Activated T-cell treated with anti-CD3 and anti-CD28 coated beads, Interleukin-2, amount 50 U/mL, for 72 hours (primary cell): Measurements from ENCODE around the gene CFAP20DC. TPM values are rescaled to one million over a fixed set of nuclear protein-coding genes. Genes with fewer than 3 reads are reported as not detected.
"Not testable (repeated sequence)": the region's sequence is repeated elsewhere in the genome, so short reads cannot be mapped to it uniquely, and the experiment has no call there.

Experiments
- ATAC-seq, 2 donors: fragments of 150-1000 bp; cut with Tn5 transposase; replicated peaks in 1 of 2; 2 replicates each; pipeline ENCODE4 v1.10.0; 2021; ENCODE audit warnings: moderate library complexity in 2 of 2, mild to moderate bottlenecking in 1 of 2
- DNase-seq, 2 donors: peaks; one replicate each; pipeline ENCODE4 v3.0.0; 2021 to 2022; ENCODE audit warnings: mixed read lengths in 1 of 2
- H3K27ac Mint-ChIP-seq: one replicate; pipeline ENCODE4 v1.8.0; 2022; ENCODE audit warnings: mild to moderate bottlenecking, moderate library complexity, mixed read lengths
- H3K27me3 Mint-ChIP-seq: one replicate; pipeline ENCODE4 v1.8.0; 2022; ENCODE audit warnings: low read depth, mixed read lengths
- H3K36me3 Mint-ChIP-seq, 2 donors: one replicate each; pipeline ENCODE4 v1.8.0; 2022; ENCODE audit warnings: mixed read lengths in 2 of 2, mild to moderate bottlenecking in 1 of 2; ENCODE audit not compliant: insufficient read depth in 2 of 2
- H3K4me1 Mint-ChIP-seq: one replicate; pipeline ENCODE4 v1.8.0; 2022; ENCODE audit warnings: low read depth, mixed read lengths
- H3K4me3 Mint-ChIP-seq, 2 donors: one replicate each; pipeline ENCODE4 v1.8.0; 2022; ENCODE audit warnings: mild to moderate bottlenecking in 2 of 2, mixed read lengths in 2 of 2, moderate library complexity in 2 of 2
- H3K9me3 Mint-ChIP-seq, 2 donors: one replicate each; pipeline ENCODE4 v1.8.0; 2022; ENCODE audit warnings: mixed read lengths in 2 of 2
- total RNA-seq, 2 donors: library from RNA; stranded (reverse); gene quantifications; one replicate each; pipeline ENCODE4 v1.2.3, GENCODE V29; 2022

The CFAP20DC gene
- total RNA-seq, 2 donors from 2014 or later: 2.0 to 2.8 TPM

DNA sequence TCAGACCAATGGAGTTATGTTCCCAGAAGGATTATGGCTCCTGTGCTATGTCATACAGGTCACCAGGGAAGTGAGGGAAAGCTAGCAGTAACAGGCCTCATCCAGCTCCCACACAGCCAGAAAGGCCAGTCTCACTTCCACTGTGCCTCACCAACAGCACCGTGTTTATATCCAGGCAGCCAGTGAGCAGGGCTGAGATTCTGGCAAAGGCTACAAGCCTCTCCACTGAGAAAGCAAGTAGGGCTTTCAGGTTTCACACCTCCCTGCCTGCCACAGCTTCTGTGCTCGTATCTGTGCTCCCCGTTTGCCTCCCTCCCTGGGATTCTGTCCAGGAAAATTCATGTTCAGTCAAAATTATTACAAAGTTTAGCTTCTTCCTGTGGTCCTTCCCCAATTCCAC is 14.9 kb upstream of the CFAP20DC start:
- no peaks in the 10 kb centered on the region for H3K36me3 Mint-ChIP-seq
- H3K27ac Mint-ChIP-seq: no peak overlapping the region
- DNase-seq (no peak), ATAC-seq (no peak)
- H3K4me3 Mint-ChIP-seq: no peak overlapping the region
- H3K27me3 Mint-ChIP-seq: peaks cover 47% of the 10 kb centered on the region
- peaks cover 0 to 4% of the 10 kb centered on the region in 2 donors for H3K9me3 Mint-ChIP-seq
- H3K4me1 Mint-ChIP-seq: no peaks in the 10 kb centered on the region

DNA sequence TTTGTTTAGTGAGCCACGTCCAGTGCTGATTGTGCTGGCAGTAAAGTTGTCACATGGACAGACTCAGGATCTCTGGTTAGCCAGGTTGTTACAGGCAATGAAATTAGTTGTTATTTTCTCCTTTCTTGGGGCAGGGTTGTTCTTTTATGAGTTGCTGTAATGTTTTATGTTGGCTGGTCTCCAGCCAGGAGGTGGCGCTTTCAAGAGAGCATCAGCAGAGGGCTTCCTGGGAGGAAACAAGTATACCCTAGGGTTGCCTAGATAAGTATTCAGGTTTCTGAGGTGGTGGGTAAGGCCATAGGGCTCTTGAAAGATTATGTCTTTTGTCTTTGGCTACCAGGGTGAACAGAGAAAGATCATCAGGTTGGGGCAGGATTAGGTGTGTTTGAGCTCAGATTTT is 14.5 kb upstream of the CFAP20DC start:
- ATAC-seq (no peak), DNase-seq (no peak)
- Mint-ChIP-seq H3K27ac (no peak overlapping the region), H3K4me3 (no peak overlapping the region), H3K4me1 (no peaks in the 10 kb centered on the region), H3K36me3 (no peaks in the 10 kb centered on the region), H3K27me3 (peaks cover 42% of the 10 kb centered on the region), H3K9me3 (peaks cover 0 to 4% of the 10 kb centered on the region in 2 donors)

GRCh38 chr3:59056706-59057105 is 6.9 kb upstream of the CFAP20DC start:
- H3K9me3 Mint-ChIP-seq: no peaks in the 10 kb centered on the region
- H3K36me3 Mint-ChIP-seq: no peaks in the 10 kb centered on the region
- peak overlapping the region; percentile 35 for H3K27ac Mint-ChIP-seq
- no peak for DNase-seq
- peaks cover 7% of the 10 kb centered on the region for H3K27me3 Mint-ChIP-seq
- H3K4me1 Mint-ChIP-seq: no peaks in the 10 kb centered on the region
- no peak overlapping the region for H3K4me3 Mint-ChIP-seq
- ATAC-seq: peak; percentile 21 to 40

- Mint-ChIP-seq H3K9me3 (no peaks in the 10 kb centered on the region), H3K27me3 (peaks cover 6% of the 10 kb centered on the region), H3K4me1 (peaks cover 5% of the 10 kb centered on the region), H3K4me3 (no peak overlapping the region), H3K36me3 (no peaks in the 10 kb centered on the region), H3K27ac (no peak overlapping the region)
- no peak for ATAC-seq
- DNase-seq: peak in 1 of 2 donors; percentile 18
Observed at GRCh38 chr3:59052803-59053411, 3.1 kb upstream of the CFAP20DC start.

DNA sequence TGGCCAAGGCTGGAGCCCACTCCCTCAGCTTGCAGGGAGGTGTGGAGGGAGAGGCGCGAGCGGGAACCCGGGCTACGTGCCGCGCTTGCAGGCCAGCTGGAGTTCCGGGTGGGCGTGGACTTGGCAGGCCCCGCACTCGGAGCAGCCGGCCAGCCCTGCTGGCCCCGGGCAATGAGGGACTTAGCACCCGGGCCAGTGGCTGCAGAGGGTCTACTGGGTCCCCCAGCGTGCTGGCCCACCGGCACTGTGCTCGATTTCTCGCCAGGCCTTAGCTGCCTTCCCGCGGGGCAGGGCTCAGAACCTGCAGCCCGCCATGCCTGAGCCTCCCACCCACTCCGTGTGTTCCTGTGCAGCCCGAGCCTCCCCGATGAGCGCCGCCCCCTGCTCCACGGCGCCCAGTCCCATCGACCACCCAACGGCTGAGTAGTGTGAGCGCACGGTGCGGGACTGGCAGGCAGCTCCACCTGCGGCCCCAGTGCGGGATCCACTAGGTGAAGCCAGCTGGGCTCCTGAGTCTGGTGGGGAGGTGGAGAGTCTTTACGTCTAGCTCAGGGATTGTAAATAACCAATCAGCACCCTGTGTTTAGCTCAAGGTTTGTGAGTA is 1.1 kb upstream of the CFAP20DC start:
- not testable (repeated sequence) for H3K27ac Mint-ChIP-seq, ATAC-seq, H3K4me3 Mint-ChIP-seq, H3K9me3 Mint-ChIP-seq, H3K4me1 Mint-ChIP-seq, DNase-seq, H3K27me3 Mint-ChIP-seq, H3K36me3 Mint-ChIP-seq

DNA sequence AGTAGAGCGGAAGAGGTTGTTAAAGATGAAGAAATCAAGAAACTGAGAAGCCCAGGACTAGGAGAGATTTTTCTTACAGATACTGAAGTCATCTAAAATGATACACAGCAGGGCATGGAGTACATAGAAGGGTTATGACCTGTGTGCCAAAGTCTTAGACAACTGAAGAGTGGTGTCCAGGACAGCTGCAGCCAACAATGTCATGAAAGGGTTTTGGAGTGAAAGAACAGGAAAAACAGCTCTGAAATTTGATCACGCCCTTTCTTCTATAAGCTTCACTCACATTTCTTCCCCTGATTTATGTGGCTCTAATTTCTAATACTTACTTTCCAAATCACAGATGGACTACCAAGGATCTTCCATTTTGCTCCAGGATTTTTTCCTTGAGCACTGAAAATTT is 3.0 kb downstream of the CFAP20DC start:
- Mint-ChIP-seq H3K36me3 (no peaks in the 10 kb centered on the region), H3K4me1 (peaks cover 5% of the 10 kb centered on the region), H3K27ac (no peak overlapping the region), H3K9me3 (no peaks in the 10 kb centered on the region), H3K4me3 (no peak overlapping the region), H3K27me3 (peaks cover 6% of the 10 kb centered on the region)
- no peak for DNase-seq
- no peak for ATAC-seq

DNA sequence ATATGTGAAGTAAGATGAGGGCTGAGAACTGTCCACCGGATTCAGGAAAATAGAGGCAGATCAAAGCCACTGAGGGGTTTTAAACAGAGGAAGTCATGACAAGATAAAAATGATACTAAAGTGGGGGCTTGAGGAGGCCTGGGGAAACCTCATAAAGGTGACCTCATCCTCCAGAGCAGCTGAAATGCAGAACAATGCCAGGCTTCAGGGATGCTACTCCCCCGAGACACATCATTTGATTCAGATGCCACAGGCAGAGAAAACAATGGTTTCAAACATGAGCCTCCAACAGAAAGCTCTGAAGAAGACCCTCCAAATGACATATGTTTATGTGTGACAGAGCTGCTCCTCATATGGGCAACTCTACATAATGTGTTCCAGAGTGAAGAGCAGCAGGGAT is 6.4 kb downstream of the CFAP20DC start:
- Mint-ChIP-seq H3K4me3 (no peak overlapping the region), H3K27ac (no peak overlapping the region), H3K36me3 (no peaks in the 10 kb centered on the region), H3K27me3 (peaks cover 7% of the 10 kb centered on the region), H3K9me3 (no peaks in the 10 kb centered on the region), H3K4me1 (peaks cover under 1% of the 10 kb centered on the region)
- DNase-seq: no peak
- no peak for ATAC-seq

GRCh38 chr3:59040902-59041301 is 8.9 kb downstream of the CFAP20DC start:
- Mint-ChIP-seq H3K4me1 (no peaks in the 10 kb centered on the region), H3K27me3 (peaks cover 6% of the 10 kb centered on the region), H3K36me3 (no peaks in the 10 kb centered on the region), H3K9me3 (no peaks in the 10 kb centered on the region), H3K27ac (no peak overlapping the region), H3K4me3 (no peak overlapping the region)
- DNase-seq (no peak), ATAC-seq (no peak)

- Mint-ChIP-seq H3K4me3 (no peak overlapping the region), H3K27ac (no peak overlapping the region)
Observed at GRCh38 chr3:59027607-59028006, 22.2 kb downstream of the CFAP20DC start.

GRCh38 chr3:59023612-59024011 is 26.2 kb downstream of the CFAP20DC start:
- no peaks in the 10 kb centered on the region for H3K36me3 Mint-ChIP-seq
- no peaks in the 10 kb centered on the region for H3K4me1 Mint-ChIP-seq
- no peak for DNase-seq
- ATAC-seq: no peak
- H3K9me3 Mint-ChIP-seq: no peaks in the 10 kb centered on the region
- H3K4me3 Mint-ChIP-seq: no peak overlapping the region
- H3K27ac Mint-ChIP-seq: no peak overlapping the region
- peaks cover 23% of the 10 kb centered on the region for H3K27me3 Mint-ChIP-seq

More at GRCh38 chr3:59027607-59028006, 22.2 kb downstream of the CFAP20DC start:
- Mint-ChIP-seq H3K27me3 (peaks cover 23% of the 10 kb centered on the region), H3K9me3 (no peaks in the 10 kb centered on the region), H3K36me3 (no peaks in the 10 kb centered on the region), H3K4me1 (no peaks in the 10 kb centered on the region)
- ATAC-seq: no peak
- no peak for DNase-seq

- no peaks in the 10 kb centered on the region for H3K4me1 Mint-ChIP-seq
- no peak overlapping the region for H3K27ac Mint-ChIP-seq
- no peaks in the 10 kb centered on the region for H3K9me3 Mint-ChIP-seq
- ATAC-seq: no peak
- peaks cover 18% of the 10 kb centered on the region for H3K27me3 Mint-ChIP-seq
- no peak for DNase-seq
- H3K4me3 Mint-ChIP-seq: no peak overlapping the region
- no peaks in the 10 kb centered on the region for H3K36me3 Mint-ChIP-seq
Observed at GRCh38 chr3:59017617-59017984, 32.2 kb downstream of the CFAP20DC start.

DNA sequence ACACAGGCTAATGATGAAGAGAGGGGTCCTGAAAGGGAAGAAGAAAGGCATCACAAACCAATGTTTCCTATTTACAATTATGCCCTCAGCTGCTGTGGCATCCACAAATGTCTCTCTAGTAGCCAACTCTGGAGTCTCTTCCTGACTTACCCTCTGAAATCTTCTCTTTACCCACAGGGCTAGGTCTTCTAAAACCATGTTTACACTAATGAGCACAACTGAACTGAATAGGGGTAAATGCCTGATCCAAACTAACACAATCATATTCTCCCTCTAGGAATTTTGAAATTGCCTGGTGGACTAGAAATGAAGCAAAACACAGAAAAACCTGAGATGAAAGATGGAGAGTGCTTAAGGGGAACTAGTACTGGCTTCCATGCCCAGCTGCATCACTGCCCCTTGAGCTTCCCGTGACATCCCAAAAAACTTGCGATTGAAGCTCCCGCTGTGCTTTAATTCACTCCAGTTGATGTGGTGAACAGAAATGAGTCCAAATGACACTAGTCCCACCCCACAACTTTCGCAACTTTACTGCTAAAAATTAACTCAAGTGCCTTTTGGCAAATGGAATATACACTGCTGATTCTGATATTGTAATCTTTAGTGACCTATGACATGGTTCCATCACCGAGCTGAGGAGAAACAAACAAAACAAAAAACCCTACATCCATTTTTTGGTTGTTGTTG is 32.8 kb downstream of the CFAP20DC start:
- H3K4me1 Mint-ChIP-seq: no peaks in the 10 kb centered on the region
- no peak for DNase-seq
- ATAC-seq: no peak
- H3K4me3 Mint-ChIP-seq: no peak overlapping the region
- H3K9me3 Mint-ChIP-seq: no peaks in the 10 kb centered on the region
- peaks cover 18% of the 10 kb centered on the region for H3K27me3 Mint-ChIP-seq
- H3K36me3 Mint-ChIP-seq: no peaks in the 10 kb centered on the region
- no peak overlapping the region for H3K27ac Mint-ChIP-seq

DNA sequence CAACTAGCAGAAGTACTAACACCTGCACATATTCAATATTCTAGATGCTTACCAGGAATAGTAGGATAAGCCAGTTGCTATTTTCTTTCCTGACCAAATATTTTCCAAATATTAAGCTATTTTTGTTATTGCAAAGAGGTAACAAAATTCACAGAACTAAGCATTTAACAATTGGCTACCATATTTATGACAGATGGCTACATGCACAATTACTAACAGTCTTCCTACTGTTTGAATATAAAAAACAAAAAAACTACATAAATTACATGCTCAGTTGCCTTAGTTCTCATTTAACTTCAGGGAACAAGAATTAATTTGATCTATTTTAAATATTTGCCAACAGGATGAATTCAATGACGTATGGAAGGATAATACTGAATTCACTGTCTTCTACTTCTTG is 36.2 kb downstream of the CFAP20DC start:
- H3K27me3 Mint-ChIP-seq: peaks cover 18% of the 10 kb centered on the region
- DNase-seq: no peak
- H3K27ac Mint-ChIP-seq: no peak overlapping the region
- no peaks in the 10 kb centered on the region for H3K9me3 Mint-ChIP-seq
- ATAC-seq: no peak
- no peaks in the 10 kb centered on the region for H3K4me1 Mint-ChIP-seq
- no peak overlapping the region for H3K4me3 Mint-ChIP-seq
- H3K36me3 Mint-ChIP-seq: no peaks in the 10 kb centered on the region
